NCI-H774 (cell line): Measurements from ENCODE around the gene CSTPP1.
A peak's percentile ranks its signal among the peaks of the same experiment; 100 is the strongest.
"Not testable (repeated sequence)": the region's sequence is repeated elsewhere in the genome, so short reads cannot be mapped to it uniquely, and the experiment has no call there.

Experiments used
- DNase-seq: peaks from one replicate; lab custom pipeline; 2025; lab: John Stamatoyannopoulos, UW

CSTPP1 gene

GRCh38 chr11:47050284-47050683 is 113.7 kb downstream of the CSTPP1 start:
- DNase-seq, result no peak

- no peak for DNase-seq
Measured at GRCh38 chr11:47051217-47051616, 114.7 kb downstream of the CSTPP1 start.

DNA sequence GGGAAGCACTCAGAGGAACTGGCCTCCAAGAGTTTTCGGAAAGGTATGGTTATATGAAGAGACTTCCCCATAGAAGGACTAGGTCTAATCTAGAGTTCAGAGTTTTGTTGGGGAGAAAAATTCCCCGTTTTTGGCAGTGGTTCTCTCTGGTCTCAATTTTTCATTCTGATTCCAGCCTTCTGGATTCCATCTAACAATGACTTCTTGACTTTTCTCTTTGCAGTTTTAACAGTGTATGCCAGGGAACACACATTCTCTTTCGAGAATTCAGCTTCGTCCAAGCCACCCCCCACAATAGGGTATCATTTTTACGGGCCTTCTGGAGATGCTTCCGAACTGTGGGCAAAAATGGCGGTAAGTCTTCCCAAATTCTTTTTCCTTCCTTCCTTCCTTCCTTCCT is 115.6 kb downstream of the CSTPP1 start:
- no peak for DNase-seq

DNA sequence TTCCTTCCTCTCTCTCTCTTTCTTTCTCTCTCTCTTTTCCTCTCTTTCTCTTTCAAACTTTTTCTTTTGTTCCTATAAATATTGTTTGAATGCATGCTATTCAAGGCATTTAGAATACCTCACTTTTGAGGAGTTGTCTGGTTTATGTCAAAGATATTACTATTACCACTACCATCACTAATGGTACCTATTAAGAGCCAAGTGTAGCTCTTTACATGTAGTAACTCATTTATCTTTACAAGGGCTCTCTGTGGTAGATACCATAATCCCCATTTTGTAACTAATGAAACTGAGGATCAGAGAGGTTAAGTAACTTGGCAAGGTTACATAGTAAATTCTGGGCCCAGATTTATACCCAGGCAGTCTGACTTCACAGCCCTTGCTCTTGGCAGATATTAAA is 116.0 kb downstream of the CSTPP1 start:
- DNase-seq, result no peak

GRCh38 chr11:47055534-47055933 is 119.0 kb downstream of the CSTPP1 start:
- DNase-seq, result no peak

DNA sequence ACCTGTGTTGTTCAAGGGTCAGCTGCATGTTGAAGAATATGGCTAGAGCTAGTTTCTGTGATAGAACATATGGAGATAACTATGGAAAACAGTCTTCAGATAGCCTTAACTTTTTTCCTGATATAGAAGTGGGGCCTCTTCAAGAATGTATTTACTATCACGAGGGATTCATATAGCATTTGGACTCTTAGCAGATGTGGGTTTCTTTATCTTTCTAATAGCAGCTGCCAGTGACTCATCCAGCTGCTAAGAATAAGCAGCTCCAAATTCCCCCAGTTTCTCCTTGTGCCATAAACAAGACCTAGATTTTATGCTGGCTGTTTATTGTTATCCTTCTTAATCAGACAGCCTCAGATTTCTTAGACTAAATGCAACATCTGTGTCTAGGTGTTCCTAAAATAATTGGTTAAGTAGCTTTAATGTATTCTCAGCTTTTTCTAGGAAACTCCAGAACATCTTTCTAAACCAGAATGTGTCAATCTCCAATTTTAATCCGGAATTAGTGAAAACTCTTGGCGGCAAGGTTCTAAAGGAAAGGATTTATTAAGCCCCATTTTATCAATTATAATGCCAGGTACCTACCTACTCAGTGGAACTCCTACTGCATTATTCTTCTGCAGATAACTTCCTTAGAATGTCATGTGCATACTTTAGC is 119.8 kb downstream of the CSTPP1 start:
- DNase-seq, result no peak

DNA sequence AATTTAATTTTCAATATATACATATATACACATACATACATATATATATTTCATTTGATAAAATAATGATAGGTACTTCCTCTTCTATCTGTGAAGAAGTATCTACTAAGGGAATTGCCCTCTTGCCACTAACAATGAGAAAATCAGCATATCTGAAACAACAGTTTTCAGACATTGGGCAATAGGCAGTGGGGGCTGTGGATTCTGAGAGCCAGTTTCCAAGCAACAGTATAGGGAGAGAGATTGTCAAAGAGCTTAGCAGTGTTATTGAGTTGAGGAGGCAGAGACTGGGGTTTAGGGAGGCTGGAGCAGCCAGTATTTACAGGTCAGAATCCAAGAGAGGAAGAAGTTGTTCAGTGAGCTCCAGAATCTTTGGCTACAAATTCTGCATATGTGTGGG is 120.8 kb downstream of the CSTPP1 start:
- DNase-seq, result no peak

- DNase-seq, result no peak
Measured at GRCh38 chr11:47060807-47061206, 124.2 kb downstream of the CSTPP1 start.

GRCh38 chr11:47061429-47062178 is 125.0 kb downstream of the CSTPP1 start:
- no peak for DNase-seq

GRCh38 chr11:47062736-47063135 is 126.2 kb downstream of the CSTPP1 start:
- DNase-seq, result no peak

DNA sequence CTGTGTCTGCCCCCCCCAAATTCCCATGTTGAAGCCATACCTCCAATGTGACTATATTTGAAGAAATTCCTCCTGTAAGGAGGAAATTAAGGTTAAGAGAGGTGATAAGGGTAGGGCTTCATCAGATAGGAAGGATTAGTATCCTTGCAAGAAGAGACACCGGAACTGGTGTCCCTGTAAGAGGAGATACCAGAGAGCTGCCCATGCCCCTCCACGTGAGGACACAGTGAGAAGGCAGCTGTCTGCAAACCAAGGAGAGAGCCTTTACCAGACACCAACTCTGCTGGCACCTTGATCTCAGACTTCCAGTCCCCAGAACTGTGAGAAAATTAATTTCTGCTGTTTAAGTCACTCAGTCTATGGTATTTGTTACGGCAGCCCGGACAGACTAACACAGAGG is 130.8 kb downstream of the CSTPP1 start:
- DNase-seq, result no peak

DNA sequence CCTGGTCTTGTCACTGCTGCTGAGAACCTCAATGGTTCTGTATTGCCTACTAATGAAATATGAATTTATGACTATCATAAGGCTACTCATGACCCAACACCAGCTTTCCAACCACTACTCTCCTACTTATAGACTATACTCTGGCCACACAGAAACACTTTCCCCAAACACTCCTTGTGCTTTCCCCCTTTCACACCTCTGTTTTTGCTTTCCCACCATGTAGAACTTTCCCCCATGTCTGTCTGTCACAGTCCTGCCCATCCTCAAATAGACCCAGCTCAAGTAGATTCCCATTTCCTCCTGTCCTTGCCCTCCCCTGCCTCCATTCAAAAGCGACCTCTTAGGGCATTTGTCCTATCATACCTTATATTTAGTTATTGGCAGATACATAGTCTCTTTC is 134.2 kb downstream of the CSTPP1 start:
- DNase-seq, result no peak

- DNase-seq, result no peak
Measured at GRCh38 chr11:47071341-47071740, 134.8 kb downstream of the CSTPP1 start.

GRCh38 chr11:47071791-47072261 is 135.3 kb downstream of the CSTPP1 start:
- DNase-seq, result no peak

DNA sequence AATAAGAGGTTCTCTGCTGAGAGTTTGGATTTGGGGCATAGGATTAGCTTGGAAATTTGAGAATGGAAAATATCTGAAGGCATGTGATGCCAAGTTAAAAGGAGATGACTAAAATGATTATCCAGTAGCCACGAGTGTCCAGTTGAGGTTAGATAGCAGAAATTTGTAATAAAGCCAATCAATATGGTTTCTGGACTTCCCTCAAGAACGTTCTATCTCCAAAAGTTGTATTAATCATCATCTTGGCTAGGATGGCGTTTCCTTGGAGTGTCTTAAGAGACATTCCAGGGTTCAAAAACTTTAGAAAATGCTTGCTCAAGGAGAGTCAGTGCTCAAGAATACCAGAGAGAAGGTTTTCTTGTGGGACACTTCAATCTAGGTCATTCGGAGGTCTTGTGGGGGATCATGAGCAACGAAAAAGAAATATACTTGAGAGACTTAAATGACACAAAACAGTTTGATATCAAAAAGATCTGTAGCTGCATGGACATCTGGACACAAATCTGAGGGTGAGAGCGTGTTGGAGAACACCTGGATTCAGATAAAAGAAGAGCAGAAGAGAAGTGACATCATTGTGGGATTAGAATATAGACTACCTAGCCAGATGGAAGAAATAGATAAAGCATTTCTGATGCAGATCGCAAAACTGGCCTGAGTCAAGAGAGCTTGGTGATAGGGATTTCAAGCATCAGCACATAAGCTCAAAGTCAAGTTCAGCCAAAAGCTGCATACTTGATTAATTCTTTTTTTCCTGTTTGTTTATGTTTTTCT is 142.4 kb downstream of the CSTPP1 start:
- no peak for DNase-seq

GRCh38 chr11:47080775-47081174 is 144.2 kb downstream of the CSTPP1 start:
- DNase-seq, result not testable (repeated sequence)

GRCh38 chr11:47083913-47084312 is 147.4 kb downstream of the CSTPP1 start:
- no peak for DNase-seq

GRCh38 chr11:47087801-47088200 is 151.2 kb downstream of the CSTPP1 start:
- DNase-seq, result no peak

- DNase-seq, result no peak
Measured at GRCh38 chr11:47093541-47093940, 157.0 kb downstream of the CSTPP1 start.

GRCh38 chr11:47096871-47097270 is 160.3 kb downstream of the CSTPP1 start:
- DNase-seq, result not testable (repeated sequence)

DNA sequence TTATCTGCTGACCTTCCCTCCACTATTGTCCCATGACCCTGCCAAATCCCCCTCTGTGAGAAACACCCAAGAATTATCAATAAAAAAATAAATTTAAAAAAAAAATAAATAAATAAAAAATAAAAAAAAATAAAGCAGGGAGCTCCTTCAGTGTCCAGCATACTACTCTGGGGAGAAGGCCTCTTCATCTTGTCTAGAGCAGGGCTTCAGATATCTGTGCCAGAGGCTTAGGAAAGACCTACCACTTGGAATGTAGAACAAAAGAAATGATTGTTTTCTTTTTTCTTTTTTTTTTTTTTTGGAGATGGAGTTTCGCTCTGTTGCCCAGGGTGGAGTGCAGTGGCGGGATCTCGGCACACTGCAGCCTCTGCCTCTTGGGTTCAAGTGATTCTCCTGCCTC is 161.7 kb downstream of the CSTPP1 start:
- not testable (repeated sequence) for DNase-seq

GRCh38 chr11:47099214-47099917 is 162.8 kb downstream of the CSTPP1 start:
- DNase-seq, result peak; percentile 39
